CD4-positive, CD25-positive, alpha-beta regulatory T cell (primary cell): ENCODE measurements around the gene KIAA0753. TPM values are rescaled to one million over a fixed set of nuclear protein-coding genes. Genes with fewer than 3 reads are reported as not detected.

Experiments
- ATAC-seq, 2 donors: fragments of 150-1000 bp; cut with Tn5 transposase; one replicate each; pipeline ENCODE4 v1.10.0; 2021; ENCODE audit warnings: low read depth in 2 of 2, moderate number of reproducible peaks in 2 of 2, moderate library complexity in 1 of 2
- DNase-seq, 3 donors: peaks; one replicate each; pipeline versions ENCODE4 v3.0.0 to v3.0.0-alpha.2; 2012 to 2022; ENCODE audit warnings: mixed read lengths in 1 of 3
- H3K27ac ChIP-seq: one replicate; pipeline ENCODE4 v1.7.0; 2013; ENCODE audit warnings: mild to moderate bottlenecking, low read length; ENCODE audit not compliant: insufficient read depth, poor library complexity, severe bottlenecking
- H3K27me3 ChIP-seq: one replicate; pipeline ENCODE4 v1.7.0; 2013; ENCODE audit warnings: low read length; ENCODE audit not compliant: control insufficient read depth, insufficient read depth
- H3K36me3 ChIP-seq: one replicate; pipeline ENCODE4 v1.7.0; 2013; ENCODE audit warnings: mild to moderate bottlenecking, low read length, moderate library complexity; ENCODE audit not compliant: control insufficient read depth, insufficient read depth
- H3K4me1 ChIP-seq: 2 replicates; pipeline ENCODE4 v1.7.0; 2013; ENCODE audit warnings: mild to moderate bottlenecking, low read length; ENCODE audit not compliant: insufficient read depth, control insufficient read depth, poor library complexity, severe bottlenecking
- H3K4me3 ChIP-seq: one replicate; pipeline ENCODE4 v1.7.0; 2013; ENCODE audit warnings: low read depth, mild to moderate bottlenecking, low read length, moderate library complexity
- H3K9me3 ChIP-seq, 2 experiments: 1 replicate in 1 of 2; 2 replicates in 1 of 2; pipeline ENCODE4 v1.7.0; 2013; ENCODE audit warnings: low read length in 2 of 2, mild to moderate bottlenecking in 1 of 2, moderate library complexity in 1 of 2; ENCODE audit not compliant: control insufficient read depth in 2 of 2
- H3K27ac Mint-ChIP-seq, 3 donors: one replicate each; pipeline ENCODE4 v1.8.0; 2020 to 2022; ENCODE audit warnings: mild to moderate bottlenecking in 3 of 3, mixed read lengths in 3 of 3, moderate library complexity in 2 of 3
- H3K27me3 Mint-ChIP-seq: one replicate; pipeline ENCODE4 v1.8.0; 2022; ENCODE audit warnings: mild to moderate bottlenecking, mixed read lengths
- H3K36me3 Mint-ChIP-seq: one replicate; pipeline ENCODE4 v1.8.0; 2020; ENCODE audit warnings: mixed read lengths
- H3K4me1 Mint-ChIP-seq, 4 donors: one replicate each; pipeline ENCODE4 v1.8.0; 2020 to 2022; ENCODE audit warnings: mixed read lengths in 4 of 4, mild to moderate bottlenecking in 1 of 4
- H3K4me3 Mint-ChIP-seq, 4 donors: one replicate each; pipeline ENCODE4 v1.8.0; 2020 to 2022; ENCODE audit warnings: mild to moderate bottlenecking in 4 of 4, mixed read lengths in 4 of 4, moderate library complexity in 3 of 4
- H3K9me3 Mint-ChIP-seq, 7 donors: one replicate each; pipeline ENCODE4 v1.8.0; 2020 to 2022; ENCODE audit warnings: mixed read lengths in 7 of 7, mild to moderate bottlenecking in 3 of 7, moderate library complexity in 2 of 7
- polyA plus RNA-seq, 4 donors: library from polyadenylated mRNA; unstranded; fragments of 300-500 nt; fragmentation: Illumina TruSeq; gene quantifications; one replicate each; pipeline ENCODE4 v1.2.3, GENCODE V29; 2021
- total RNA-seq: library from RNA; stranded (reverse); gene quantifications from one replicate; pipeline ENCODE4 v1.2.3, GENCODE V29; 2022

Gene KIAA0753
- total and polyA plus RNA-seq, 5 donors from 2014 or later: 1.2 to 11.4 (median 1.4) TPM

- H3K4me1 ChIP-seq: no peaks in the 10 kb centered on the region
- no peak overlapping the region for H3K4me3 ChIP-seq
- no peaks in the 10 kb centered on the region for H3K27me3 Mint-ChIP-seq
- no peak for ATAC-seq
- H3K27ac Mint-ChIP-seq: peak overlapping the region in 1 of 3 donors; percentile 26
- H3K36me3 ChIP-seq: peaks cover 35% of the 10 kb centered on the region
- H3K27ac ChIP-seq: no peak overlapping the region
- H3K4me3 Mint-ChIP-seq: no peak overlapping the region
- peaks cover 47% of the 10 kb centered on the region for H3K36me3 Mint-ChIP-seq
- DNase-seq: no peak
- H3K27me3 ChIP-seq: no peaks in the 10 kb centered on the region
- H3K9me3 Mint-ChIP-seq: no peaks in the 10 kb centered on the region
- peaks cover 5 to 21% (median 11%) of the 10 kb centered on the region in 4 donors for H3K4me1 Mint-ChIP-seq
- no peaks in the 10 kb centered on the region for H3K9me3 ChIP-seq
Measured at GRCh38 chr17:6627019-6627418, 13.5 kb downstream of the KIAA0753 start.

GRCh38 chr17:6626616-6627015 is 13.9 kb downstream of the KIAA0753 start:
- no peaks in the 10 kb centered on the region for H3K27me3 Mint-ChIP-seq
- peaks cover 5 to 21% (median 11%) of the 10 kb centered on the region in 4 donors for H3K4me1 Mint-ChIP-seq
- Histone ChIP-seq H3K4me3 (no peak overlapping the region), H3K27me3 (no peaks in the 10 kb centered on the region), H3K27ac (no peak overlapping the region), H3K9me3 (no peaks in the 10 kb centered on the region), H3K36me3 (peaks cover 33% of the 10 kb centered on the region), H3K4me1 (no peaks in the 10 kb centered on the region)
- peaks cover 47% of the 10 kb centered on the region for H3K36me3 Mint-ChIP-seq
- H3K9me3 Mint-ChIP-seq: no peaks in the 10 kb centered on the region
- no peak for DNase-seq
- H3K4me3 Mint-ChIP-seq: no peak overlapping the region
- ATAC-seq: no peak
- no peak overlapping the region for H3K27ac Mint-ChIP-seq

GRCh38 chr17:6623941-6624340 is 16.6 kb downstream of the KIAA0753 start:
- H3K4me3 ChIP-seq: no peak overlapping the region
- H3K27me3 Mint-ChIP-seq: no peaks in the 10 kb centered on the region

GRCh38 chr17:6611231-6611630 is 29.3 kb downstream of the KIAA0753 start:
- ATAC-seq: no peak
- Mint-ChIP-seq H3K27me3 (no peaks in the 10 kb centered on the region), H3K27ac (no peak overlapping the region), H3K36me3 (peaks cover 40% of the 10 kb centered on the region), H3K4me1 (peaks cover 0 to 11% (median 7%) of the 10 kb centered on the region in 4 donors), H3K4me3 (no peak overlapping the region), H3K9me3 (no peaks in the 10 kb centered on the region)
- no peak overlapping the region for H3K27ac ChIP-seq
- DNase-seq: no peak
- no peaks in the 10 kb centered on the region for H3K4me1 ChIP-seq
- H3K9me3 ChIP-seq: no peaks in the 10 kb centered on the region
- H3K27me3 ChIP-seq: no peaks in the 10 kb centered on the region
- H3K36me3 ChIP-seq: peaks cover 49% of the 10 kb centered on the region
- H3K4me3 ChIP-seq: no peak overlapping the region

More at GRCh38 chr17:6623941-6624340, 16.6 kb downstream of the KIAA0753 start:
- H3K4me1 ChIP-seq: no peaks in the 10 kb centered on the region
- peaks cover 0 to 6% (median 3%) of the 10 kb centered on the region in 4 donors for H3K4me1 Mint-ChIP-seq
- ATAC-seq: no peak
- H3K27me3 ChIP-seq: no peaks in the 10 kb centered on the region
- no peaks in the 10 kb centered on the region for H3K9me3 ChIP-seq
- no peak for DNase-seq
- no peak overlapping the region for H3K4me3 Mint-ChIP-seq
- H3K36me3 Mint-ChIP-seq: peaks cover 49% of the 10 kb centered on the region
- no peak overlapping the region for H3K27ac ChIP-seq
- H3K9me3 Mint-ChIP-seq: no peaks in the 10 kb centered on the region
- H3K27ac Mint-ChIP-seq: no peak overlapping the region
- peaks cover 36% of the 10 kb centered on the region for H3K36me3 ChIP-seq

- ATAC-seq: no peak
- Mint-ChIP-seq H3K4me3 (no peak overlapping the region), H3K27me3 (no peaks in the 10 kb centered on the region), H3K9me3 (no peaks in the 10 kb centered on the region), H3K4me1 (peaks cover 0 to 11% (median 7%) of the 10 kb centered on the region in 4 donors), H3K27ac (no peak overlapping the region), H3K36me3 (peaks cover 48% of the 10 kb centered on the region)
- Histone ChIP-seq H3K36me3 (peaks cover 59% of the 10 kb centered on the region), H3K4me3 (no peak overlapping the region), H3K27me3 (no peaks in the 10 kb centered on the region), H3K4me1 (no peaks in the 10 kb centered on the region), H3K27ac (no peak overlapping the region), H3K9me3 (no peaks in the 10 kb centered on the region)
- DNase-seq: no peak
Measured at GRCh38 chr17:6610011-6610410, 30.5 kb downstream of the KIAA0753 start.

- Mint-ChIP-seq H3K9me3 (no peaks in the 10 kb centered on the region), H3K27me3 (no peaks in the 10 kb centered on the region), H3K36me3 (peaks cover 50% of the 10 kb centered on the region), H3K4me3 (no peak overlapping the region), H3K4me1 (peaks cover under 1 to 5% (median 4%) of the 10 kb centered on the region in 4 donors), H3K27ac (no peak overlapping the region)
- DNase-seq: no peak
- Histone ChIP-seq H3K27me3 (no peaks in the 10 kb centered on the region), H3K9me3 (no peaks in the 10 kb centered on the region), H3K27ac (no peak overlapping the region), H3K36me3 (peaks cover 65% of the 10 kb centered on the region), H3K4me3 (no peak overlapping the region), H3K4me1 (no peaks in the 10 kb centered on the region)
- no peak for ATAC-seq
Measured at GRCh38 chr17:6608321-6608720, 32.2 kb downstream of the KIAA0753 start.

- H3K4me3 Mint-ChIP-seq: no peak overlapping the region
- no peak overlapping the region for H3K27ac ChIP-seq
- no peaks in the 10 kb centered on the region for H3K9me3 Mint-ChIP-seq
- no peaks in the 10 kb centered on the region for H3K4me1 ChIP-seq
- H3K36me3 Mint-ChIP-seq: peaks cover 51% of the 10 kb centered on the region
- peak overlapping the region in 1 of 3 donors; percentile 16 for H3K27ac Mint-ChIP-seq
- DNase-seq: no peak
- H3K9me3 ChIP-seq: no peaks in the 10 kb centered on the region
- H3K27me3 Mint-ChIP-seq: no peaks in the 10 kb centered on the region
- peaks cover 65% of the 10 kb centered on the region for H3K36me3 ChIP-seq
- no peaks in the 10 kb centered on the region for H3K27me3 ChIP-seq
- H3K4me3 ChIP-seq: no peak overlapping the region
- no peak for ATAC-seq
- H3K4me1 Mint-ChIP-seq: peaks cover 5 to 12% (median 7%) of the 10 kb centered on the region in 4 donors
Measured at GRCh38 chr17:6605142-6605541, 35.4 kb downstream of the KIAA0753 start.

GRCh38 chr17:6603744-6604325 is 36.7 kb downstream of the KIAA0753 start:
- Histone ChIP-seq H3K36me3 (peaks cover 58% of the 10 kb centered on the region), H3K4me1 (no peaks in the 10 kb centered on the region), H3K9me3 (no peaks in the 10 kb centered on the region), H3K27ac (no peak overlapping the region), H3K4me3 (no peak overlapping the region), H3K27me3 (no peaks in the 10 kb centered on the region)
- Mint-ChIP-seq H3K9me3 (no peaks in the 10 kb centered on the region), H3K27ac (peak overlapping the region in 1 of 3 donors; percentile 70), H3K27me3 (no peaks in the 10 kb centered on the region), H3K4me3 (peak overlapping the region in 1 of 4 donors; percentile 15), H3K36me3 (peaks cover 48% of the 10 kb centered on the region), H3K4me1 (peaks cover 5 to 12% (median 7%) of the 10 kb centered on the region in 4 donors)
- no peak for DNase-seq
- ATAC-seq: no peak
